Measurements from ENCODE around the gene POTEI.
"Not testable (repeated sequence)": the region's sequence is repeated elsewhere in the genome, so short reads cannot be mapped to it uniquely, and the experiment has no call there.

Gene POTEI

DNA sequence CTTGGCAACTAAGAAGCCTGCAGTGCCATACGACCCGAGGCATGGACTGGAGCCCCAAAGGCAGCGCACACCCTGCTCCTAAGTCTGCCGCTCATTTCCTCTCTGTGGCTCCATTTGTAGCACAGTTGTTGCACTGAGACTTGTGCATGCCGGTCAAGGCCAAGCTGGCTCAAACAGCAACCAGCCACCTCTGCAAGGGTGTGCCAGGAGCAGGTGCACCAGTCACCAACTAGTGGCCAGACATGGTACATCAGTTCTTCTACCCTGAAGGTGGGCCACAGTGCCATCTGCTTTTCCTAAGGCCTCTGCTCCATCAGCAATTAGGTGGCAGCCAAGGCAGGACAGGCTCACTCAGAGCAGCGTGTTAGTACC, 54.4 kb downstream of the POTEI start:
- not testable (repeated sequence) for DNase-seq

DNA sequence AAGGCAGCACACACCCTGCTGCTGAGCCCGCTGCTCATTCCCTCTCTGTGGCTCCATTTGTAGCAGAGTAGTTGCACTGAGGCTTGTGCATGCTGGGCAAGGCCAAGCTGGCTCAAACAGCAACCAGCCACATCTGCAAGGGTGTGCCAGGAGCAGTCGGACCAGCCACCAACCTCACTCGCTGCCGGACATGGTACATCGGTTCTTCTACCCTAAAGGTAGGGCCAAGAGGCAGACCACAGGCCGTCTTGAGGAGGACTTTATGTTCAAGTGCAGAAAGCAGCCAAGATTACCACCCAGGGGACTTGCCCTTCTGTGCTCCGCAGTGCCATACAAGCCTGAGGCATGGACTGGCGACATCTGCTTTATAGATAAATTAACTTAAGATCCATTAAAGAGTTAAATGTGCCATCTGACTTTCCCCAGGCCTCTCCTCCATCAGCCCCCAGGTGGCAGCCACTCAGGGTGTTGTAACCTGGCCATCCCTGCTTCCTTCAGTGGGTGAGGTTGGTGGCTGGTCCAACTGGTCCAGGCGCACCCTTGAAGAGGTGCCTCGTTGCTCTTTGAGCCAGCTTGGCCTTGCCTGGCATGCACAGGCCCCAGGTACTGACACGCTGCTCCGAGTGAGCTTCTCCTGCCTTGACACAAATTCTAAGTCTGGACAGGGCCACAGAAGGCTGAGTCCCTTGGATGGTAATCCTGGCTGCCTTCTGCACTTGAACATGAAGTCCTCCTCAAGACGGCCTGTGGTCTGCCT, 55.0 kb downstream of the POTEI start:
- not testable (repeated sequence) for DNase-seq

DNA sequence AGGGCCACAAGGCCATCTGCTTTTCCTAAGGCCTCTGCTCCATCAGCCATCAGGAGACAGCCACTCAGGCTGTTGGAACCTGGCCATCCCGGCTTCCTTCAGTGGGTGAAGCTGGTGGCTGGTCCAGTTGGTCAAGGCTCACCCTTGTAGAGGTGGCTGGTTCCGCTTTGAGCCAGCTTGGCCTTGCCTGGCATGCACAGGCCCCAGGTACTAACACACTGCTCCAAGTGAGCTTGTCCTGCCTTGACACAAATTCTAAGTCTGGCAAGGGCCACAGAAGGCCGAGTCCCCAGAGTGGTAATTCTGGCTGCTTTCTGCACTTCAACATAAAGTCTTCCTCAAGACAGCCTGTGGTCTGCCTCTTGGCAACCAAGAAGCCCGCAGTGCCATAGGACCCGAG, 56.2 kb downstream of the POTEI start:
- DNase-seq = not testable (repeated sequence)

DNA sequence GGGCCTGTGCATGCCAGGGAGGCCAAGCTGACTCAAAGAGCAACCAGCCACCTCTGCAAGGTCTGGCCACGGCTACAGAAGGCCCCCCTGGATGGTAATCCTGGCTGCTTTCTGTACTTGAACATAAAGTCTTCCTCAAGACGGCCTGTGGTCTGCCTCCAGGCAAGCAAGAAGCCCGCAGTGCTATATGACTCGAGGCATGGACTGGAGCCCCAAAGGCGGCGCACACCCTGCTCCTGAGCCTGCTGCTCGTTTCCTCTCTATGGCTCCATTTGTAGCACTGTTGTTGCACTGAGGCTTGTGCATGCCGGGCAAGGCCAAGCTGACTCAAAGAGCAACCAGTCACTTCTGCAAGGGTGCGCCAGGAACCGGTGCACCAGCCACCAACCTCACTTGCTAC, 57.3 kb downstream of the POTEI start:
- not testable (repeated sequence) for DNase-seq

DNA sequence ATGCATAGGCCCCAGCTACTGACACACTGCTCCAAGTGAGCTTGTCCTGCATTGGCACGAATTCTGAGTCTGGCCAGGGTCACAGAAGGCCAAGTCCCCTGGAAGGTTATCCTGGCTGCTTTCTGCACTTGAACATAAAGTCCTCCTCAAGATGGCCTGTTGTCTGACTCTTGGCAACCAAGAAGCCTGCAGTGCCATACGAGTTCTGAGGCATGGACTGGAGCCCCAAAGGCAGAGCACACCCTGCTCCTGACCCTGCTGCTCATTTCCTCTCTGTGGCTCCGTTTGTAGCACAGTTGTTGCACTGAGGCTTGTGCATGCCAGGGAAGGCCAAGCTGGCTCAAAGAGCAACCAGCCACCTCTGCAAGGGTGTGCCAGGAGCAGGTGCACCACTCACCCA, 57.9 kb downstream of the POTEI start:
- DNase-seq = not testable (repeated sequence)

DNA sequence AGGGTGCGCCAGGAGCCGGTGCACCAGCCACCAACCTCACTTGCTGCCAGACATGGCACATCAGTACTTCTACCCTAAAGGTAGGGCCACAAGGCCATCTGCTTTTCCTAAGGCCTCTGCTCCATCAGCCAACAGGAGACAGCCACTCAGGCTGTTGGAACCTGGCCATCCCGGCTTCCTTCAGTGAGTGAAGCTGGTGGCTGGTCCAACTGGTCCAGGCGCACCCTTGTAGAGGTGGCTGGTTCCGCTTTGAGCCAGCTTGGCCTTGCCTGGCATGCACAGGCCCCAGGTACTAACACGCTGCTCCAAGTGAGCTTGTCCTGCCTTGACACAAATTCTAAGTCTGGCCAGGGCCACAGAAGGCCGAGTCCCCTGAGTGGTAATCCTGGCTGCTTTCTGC, 58.8 kb downstream of the POTEI start:
- not testable (repeated sequence) for DNase-seq

DNA sequence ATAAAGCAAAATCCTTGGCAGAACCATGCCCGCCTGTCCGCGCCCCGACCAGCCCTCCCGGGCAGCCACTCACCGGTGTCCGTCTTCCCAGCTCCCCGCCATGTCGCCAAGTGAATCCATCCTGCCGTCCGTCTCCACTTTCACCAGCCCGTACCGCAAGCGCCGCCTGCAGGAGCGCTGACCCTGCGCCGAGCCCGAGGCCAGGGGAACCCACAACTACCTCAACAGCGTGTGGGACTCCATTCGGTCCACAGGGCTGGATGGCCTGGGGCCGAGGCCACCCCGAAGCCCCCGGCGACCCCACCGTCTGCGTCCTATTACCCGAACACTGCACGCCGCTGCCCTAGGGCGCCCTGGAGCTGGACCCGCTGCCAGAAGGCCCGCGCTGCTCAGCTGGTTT, 81.5 kb downstream of the POTEI start:
- peak; percentile 7 for DNase-seq

DNA sequence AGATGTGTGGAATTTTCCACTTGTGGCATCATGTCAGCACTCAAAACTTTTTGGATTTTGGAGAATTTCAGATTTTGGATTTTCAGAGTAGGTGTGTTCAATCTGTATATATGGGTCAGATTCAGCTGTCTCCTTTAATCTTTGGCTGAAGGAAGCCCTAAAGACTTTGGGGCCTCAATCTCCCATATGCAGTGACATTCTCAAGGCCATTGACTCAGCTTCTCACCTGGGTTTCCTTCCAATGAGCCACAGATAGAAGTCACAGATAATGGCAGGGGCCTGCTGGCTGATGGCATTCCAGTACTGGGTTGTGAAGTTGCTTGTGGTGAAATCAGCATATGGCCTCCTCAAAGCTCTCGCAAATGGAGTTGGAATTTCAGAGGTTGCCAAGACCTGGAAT, 90.3 kb downstream of the POTEI start:
- DNase-seq = not testable (repeated sequence)

DNA sequence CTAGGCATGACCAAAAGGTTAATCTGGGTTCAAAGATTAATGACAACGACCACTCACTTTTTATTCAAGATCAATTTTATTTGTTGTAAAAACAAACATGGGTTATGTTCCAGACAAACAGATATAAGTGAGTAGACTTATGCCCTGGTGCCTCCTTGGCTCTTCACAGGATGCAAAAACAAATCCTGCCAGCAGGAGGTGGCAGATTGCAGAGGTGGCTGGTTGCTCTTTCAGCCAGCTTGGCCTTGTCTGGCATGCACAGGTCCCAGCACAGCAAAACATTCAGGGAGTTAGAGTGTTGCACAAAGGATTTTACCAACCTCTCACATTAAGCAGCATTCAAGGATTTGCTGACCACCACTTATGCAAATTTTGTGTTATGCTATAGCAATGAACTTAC, 92.4 kb downstream of the POTEI start:
- not testable (repeated sequence) for DNase-seq
